ENCODE measurements around the gene KL.

GRCh38 chr13:33006638-33007037, 9.6 kb upstream of the KL start:
- TF ChIP-seq, protein P1, sequence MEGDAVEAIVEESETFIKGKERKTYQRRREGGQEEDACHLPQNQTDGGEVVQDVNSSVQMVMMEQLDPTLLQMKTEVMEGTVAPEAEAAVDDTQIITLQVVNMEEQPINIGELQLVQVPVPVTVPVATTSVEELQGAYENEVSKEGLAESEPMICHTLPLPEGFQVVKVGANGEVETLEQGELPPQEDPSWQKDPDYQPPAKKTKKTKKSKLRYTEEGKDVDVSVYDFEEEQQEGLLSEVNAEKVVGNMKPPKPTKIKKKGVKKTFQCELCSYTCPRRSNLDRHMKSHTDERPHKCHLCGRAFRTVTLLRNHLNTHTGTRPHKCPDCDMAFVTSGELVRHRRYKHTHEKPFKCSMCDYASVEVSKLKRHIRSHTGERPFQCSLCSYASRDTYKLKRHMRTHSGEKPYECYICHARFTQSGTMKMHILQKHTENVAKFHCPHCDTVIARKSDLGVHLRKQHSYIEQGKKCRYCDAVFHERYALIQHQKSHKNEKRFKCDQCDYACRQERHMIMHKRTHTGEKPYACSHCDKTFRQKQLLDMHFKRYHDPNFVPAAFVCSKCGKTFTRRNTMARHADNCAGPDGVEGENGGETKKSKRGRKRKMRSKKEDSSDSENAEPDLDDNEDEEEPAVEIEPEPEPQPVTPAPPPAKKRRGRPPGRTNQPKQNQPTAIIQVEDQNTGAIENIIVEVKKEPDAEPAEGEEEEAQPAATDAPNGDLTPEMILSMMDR (tag by site-specific recombination; IDR thresholded peaks at IDR 0.05), result no peak
- TF ChIP-seq PRDM10 (tag by site-specific recombination; IDR thresholded peaks at IDR 0.05) (no peak), MYNN (tag by site-specific recombination; IDR thresholded peaks at IDR 0.05; ENCODE audit: borderline replicate concordance) (no peak), SCRT1 (tag by site-specific recombination; IDR thresholded peaks at IDR 0.05; ENCODE audit: borderline replicate concordance) (no peak), ZEB2 (tag by site-specific recombination; IDR thresholded peaks at IDR 0.05) (no peak), RBAK (tag by site-specific recombination; IDR thresholded peaks at IDR 0.05) (no peak), ZBTB7A (tag by site-specific recombination; IDR thresholded peaks at IDR 0.05; ENCODE audit: low read depth) (no peak), ZNF629 (tag by site-specific recombination; IDR thresholded peaks at IDR 0.05) (no peak), ZSCAN5A (tag by site-specific recombination; IDR thresholded peaks at IDR 0.05) (no peak), ZNF324 (tag by site-specific recombination; IDR thresholded peaks at IDR 0.05) (no peak)
- TF ChIP-seq, protein P2, sequence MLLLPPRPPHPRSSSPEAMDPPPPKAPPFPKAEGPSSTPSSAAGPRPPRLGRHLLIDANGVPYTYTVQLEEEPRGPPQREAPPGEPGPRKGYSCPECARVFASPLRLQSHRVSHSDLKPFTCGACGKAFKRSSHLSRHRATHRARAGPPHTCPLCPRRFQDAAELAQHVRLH (tag by site-specific recombination; IDR thresholded peaks at IDR 0.05), result no peak
- TF ChIP-seq, protein P3, sequence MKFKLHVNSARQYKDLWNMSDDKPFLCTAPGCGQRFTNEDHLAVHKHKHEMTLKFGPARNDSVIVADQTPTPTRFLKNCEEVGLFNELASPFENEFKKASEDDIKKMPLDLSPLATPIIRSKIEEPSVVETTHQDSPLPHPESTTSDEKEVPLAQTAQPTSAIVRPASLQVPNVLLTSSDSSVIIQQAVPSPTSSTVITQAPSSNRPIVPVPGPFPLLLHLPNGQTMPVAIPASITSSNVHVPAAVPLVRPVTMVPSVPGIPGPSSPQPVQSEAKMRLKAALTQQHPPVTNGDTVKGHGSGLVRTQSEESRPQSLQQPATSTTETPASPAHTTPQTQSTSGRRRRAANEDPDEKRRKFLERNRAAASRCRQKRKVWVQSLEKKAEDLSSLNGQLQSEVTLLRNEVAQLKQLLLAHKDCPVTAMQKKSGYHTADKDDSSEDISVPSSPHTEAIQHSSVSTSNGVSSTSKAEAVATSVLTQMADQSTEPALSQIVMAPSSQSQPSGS (tag by site-specific recombination; IDR thresholded peaks at IDR 0.05; ENCODE audit: low read depth), result no peak

Measured in HEK293 (cell line).